ENCODE results near the gene LRMDA.

LRMDA gene

GRCh38 chr10:75878586-75878985, 447.2 kb downstream of the LRMDA start:
- no peak for DNase-seq
- in situ Hi-C loops (cut with MboI; ENCODE audit: low pct_unique_long_range_greater_than_20kb, low sequenced_read_pairs) = no loop called here

- in situ Hi-C loops (cut with MboI; ENCODE audit: low pct_unique_long_range_greater_than_20kb, low sequenced_read_pairs) = no loop called here
- no peak for DNase-seq
Observed at GRCh38 chr10:75880031-75880775, 448.8 kb downstream of the LRMDA start.

- in situ Hi-C loops (cut with MboI; ENCODE audit: low pct_unique_long_range_greater_than_20kb, low sequenced_read_pairs) = no loop called here
- no peak for DNase-seq
Observed at GRCh38 chr10:75883081-75884072, 452.0 kb downstream of the LRMDA start.

GRCh38 chr10:75884808-75885207, 453.4 kb downstream of the LRMDA start:
- in situ Hi-C loops (cut with MboI; ENCODE audit: low pct_unique_long_range_greater_than_20kb, low sequenced_read_pairs) = no loop called here
- DNase-seq = no peak

- in situ Hi-C loops (cut with MboI; ENCODE audit: low pct_unique_long_range_greater_than_20kb, low sequenced_read_pairs) = no loop called here
- DNase-seq = no peak
Observed at GRCh38 chr10:75887369-75887768, 455.9 kb downstream of the LRMDA start.

GRCh38 chr10:75887992-75888680, 456.7 kb downstream of the LRMDA start:
- no peak for DNase-seq

GRCh38 chr10:75889051-75889450, 457.6 kb downstream of the LRMDA start:
- in situ Hi-C loops (cut with MboI; ENCODE audit: low pct_unique_long_range_greater_than_20kb, low sequenced_read_pairs) = no loop called here
- no peak for DNase-seq

More at GRCh38 chr10:75887992-75888680, 456.7 kb downstream of the LRMDA start:
- in situ Hi-C loops (cut with MboI; ENCODE audit: low pct_unique_long_range_greater_than_20kb, low sequenced_read_pairs) = no loop called here

GRCh38 chr10:75894761-75895160, 463.3 kb downstream of the LRMDA start:
- in situ Hi-C loops (cut with MboI; ENCODE audit: low pct_unique_long_range_greater_than_20kb, low sequenced_read_pairs) = no loop called here
- DNase-seq = no peak

- DNase-seq = no peak
- in situ Hi-C loops (cut with MboI; ENCODE audit: low pct_unique_long_range_greater_than_20kb, low sequenced_read_pairs) = no loop called here
Observed at GRCh38 chr10:75895259-75895658, 463.8 kb downstream of the LRMDA start.

GRCh38 chr10:75899816-75900390, 468.5 kb downstream of the LRMDA start:
- in situ Hi-C loops (cut with MboI; ENCODE audit: low pct_unique_long_range_greater_than_20kb, low sequenced_read_pairs) = no loop called here

GRCh38 chr10:75902816-75903215, 471.4 kb downstream of the LRMDA start:
- in situ Hi-C loops (cut with MboI; ENCODE audit: low pct_unique_long_range_greater_than_20kb, low sequenced_read_pairs) = no loop called here
- no peak for DNase-seq

More at GRCh38 chr10:75899816-75900390, 468.5 kb downstream of the LRMDA start:
- no peak for DNase-seq

GRCh38 chr10:75904499-75905283, 473.3 kb downstream of the LRMDA start:
- in situ Hi-C loops (cut with MboI; ENCODE audit: low pct_unique_long_range_greater_than_20kb, low sequenced_read_pairs) = no loop called here
- peak; percentile 14 for DNase-seq

- in situ Hi-C loops (cut with MboI; ENCODE audit: low pct_unique_long_range_greater_than_20kb, low sequenced_read_pairs) = no loop called here
- no peak for DNase-seq
Observed at GRCh38 chr10:75905490-75905889, 474.1 kb downstream of the LRMDA start.

GRCh38 chr10:75910032-75910431, 478.6 kb downstream of the LRMDA start:
- in situ Hi-C loops (cut with MboI; ENCODE audit: low pct_unique_long_range_greater_than_20kb, low sequenced_read_pairs) = no loop called here
- peak; percentile 1 for DNase-seq

GRCh38 chr10:75911426-75911825, 480.0 kb downstream of the LRMDA start:
- in situ Hi-C loops (cut with MboI; ENCODE audit: low pct_unique_long_range_greater_than_20kb, low sequenced_read_pairs) = no loop called here
- DNase-seq = no peak

GRCh38 chr10:75916906-75917305, 485.5 kb downstream of the LRMDA start:
- in situ Hi-C loops (cut with MboI; ENCODE audit: low pct_unique_long_range_greater_than_20kb, low sequenced_read_pairs) = no loop called here
- DNase-seq = no peak

- in situ Hi-C loops (cut with MboI; ENCODE audit: low pct_unique_long_range_greater_than_20kb, low sequenced_read_pairs) = no loop called here
Observed at GRCh38 chr10:75919913-75920312, 488.5 kb downstream of the LRMDA start.

GRCh38 chr10:75922435-75922834, 491.0 kb downstream of the LRMDA start:
- in situ Hi-C loops (cut with MboI; ENCODE audit: low pct_unique_long_range_greater_than_20kb, low sequenced_read_pairs) = no loop called here
- DNase-seq = no peak

More at GRCh38 chr10:75919913-75920312, 488.5 kb downstream of the LRMDA start:
- no peak for DNase-seq
